Measurements from ENCODE around the gene EMC1.
"Not testable (repeated sequence)": the region's sequence is repeated elsewhere in the genome, so short reads cannot be mapped to it uniquely, and the experiment has no call there.

GRCh38 chr1:19231736-19232523 is 19.4 kb downstream of the EMC1 start:
- not testable (repeated sequence) for TF ChIP-seq POLR2A, CTCF, POLR2AphosphoS5 (IDR thresholded peaks at IDR 0.05)
